ENCODE measurements around the gene HEMGN. TPM values are rescaled to one million over a fixed set of nuclear protein-coding genes. Genes with fewer than 3 reads are reported as not detected.

The HEMGN gene
- total and polyA plus RNA-seq, 4 donors = 0.93 TPM; not detected in 3

DNA sequence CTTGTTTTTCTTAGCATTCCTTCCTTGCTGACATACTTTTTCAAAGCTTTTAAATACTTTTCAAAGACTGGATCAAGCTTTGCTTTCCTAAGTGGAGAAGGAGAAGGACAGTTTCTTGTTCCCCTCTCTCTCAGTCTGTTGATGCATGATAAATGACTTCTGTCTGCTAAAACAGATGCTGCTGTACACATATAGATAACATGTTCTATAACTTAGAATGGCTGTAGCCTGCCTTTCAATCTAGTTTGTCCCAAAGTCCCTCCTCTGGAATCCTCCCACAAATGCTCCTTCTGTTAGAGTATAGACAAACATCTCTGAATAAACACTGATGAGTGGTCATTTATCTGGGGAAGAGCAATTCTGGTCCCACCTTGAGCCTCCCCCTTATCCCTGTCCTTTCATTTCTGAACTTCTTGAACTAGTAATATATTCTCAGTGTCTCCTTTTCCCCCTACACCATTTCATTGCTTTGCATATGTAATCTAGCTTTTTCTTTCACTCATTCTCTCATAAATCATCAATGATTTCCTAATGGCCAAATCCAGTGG, 5.4 kb upstream of the HEMGN start:
- Histone ChIP-seq H3K27ac (ENCODE audit: low read depth in 1 of 2, low read length in 2 of 2) (no peak overlapping the region), H3K27me3 (ENCODE audit: control insufficient read depth in 1 of 2, insufficient read depth in 2 of 2, low read length in 1 of 2) (no peaks in the 10 kb centered on the region), H3K36me3 (ENCODE audit: control insufficient read depth in 1 of 2, insufficient read depth in 2 of 2, low read length in 1 of 2) (no peaks in the 10 kb centered on the region), H3K4me3 (ENCODE audit: low read length in 2 of 2) (no peak overlapping the region), H3K4me1 (ENCODE audit: control insufficient read depth in 1 of 2, insufficient read depth in 2 of 2, low read length in 2 of 2) (no peaks in the 10 kb centered on the region), H3K9me3 (ENCODE audit: control insufficient read depth, low read length) (no peaks in the 10 kb centered on the region)
- intact Hi-C loops (cut with DNase I) = no loop called here
- ATAC-seq (ENCODE audit: low FRiP score) (no peak), DNase-seq (no peak)

DNA sequence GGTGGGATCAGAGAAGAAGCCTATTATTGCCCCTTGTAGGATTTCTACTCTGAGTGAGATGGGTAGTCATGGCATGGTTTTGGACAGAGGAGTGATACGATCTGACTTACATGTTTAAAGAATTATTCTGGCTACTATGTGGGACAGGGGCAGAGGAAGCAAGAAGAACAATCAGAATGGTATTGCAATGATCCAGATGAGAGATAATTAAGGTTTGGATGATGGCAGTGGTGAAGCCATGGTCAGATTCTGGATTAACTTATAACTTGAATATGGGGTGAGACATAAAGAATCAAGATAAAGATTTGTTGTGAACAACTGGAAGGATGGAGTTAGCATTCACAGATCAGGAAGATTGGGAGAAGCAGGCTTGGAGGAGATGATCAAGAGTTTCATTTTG, 3.4 kb upstream of the HEMGN start:
- intact Hi-C loops (cut with DNase I) = no loop called here
- Histone ChIP-seq H3K4me1 (ENCODE audit: control insufficient read depth in 1 of 2, insufficient read depth in 2 of 2, low read length in 2 of 2) (no peaks in the 10 kb centered on the region), H3K4me3 (ENCODE audit: low read length in 2 of 2) (no peak overlapping the region), H3K27ac (ENCODE audit: low read depth in 1 of 2, low read length in 2 of 2) (no peak overlapping the region), H3K27me3 (ENCODE audit: control insufficient read depth in 1 of 2, insufficient read depth in 2 of 2, low read length in 1 of 2) (no peaks in the 10 kb centered on the region), H3K9me3 (ENCODE audit: control insufficient read depth, low read length) (no peaks in the 10 kb centered on the region), H3K36me3 (ENCODE audit: control insufficient read depth in 1 of 2, insufficient read depth in 2 of 2, low read length in 1 of 2) (no peaks in the 10 kb centered on the region)
- 79% methylated on average over 1 of the region's 1 CpG for WGBS, 2 donors
- no peak for DNase-seq
- no peak for ATAC-seq (ENCODE audit: low FRiP score)

DNA sequence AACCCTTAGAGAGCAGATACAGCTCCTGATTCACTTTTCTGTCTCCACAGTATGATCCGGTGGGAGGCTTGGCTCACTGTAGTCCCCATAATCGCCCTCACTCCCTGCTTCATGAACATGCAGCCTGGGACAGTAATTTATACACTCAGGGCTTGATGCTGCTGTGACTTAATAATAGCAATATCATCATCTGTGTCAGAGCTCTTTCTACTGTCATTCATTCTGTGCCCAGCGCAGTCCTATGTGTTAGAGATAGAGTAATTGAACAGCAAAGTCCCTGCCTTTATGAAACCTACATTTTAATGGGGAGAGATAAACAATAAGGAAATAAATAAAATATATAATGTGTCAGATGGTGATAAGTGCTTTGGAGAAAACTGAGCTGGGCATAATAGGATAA, 2.8 kb upstream of the HEMGN start:
- intact Hi-C loops (cut with DNase I) = no loop called here
- H3K27ac ChIP-seq (ENCODE audit: low read depth in 1 of 2, low read length in 2 of 2) = no peak overlapping the region
- no peak for ATAC-seq (ENCODE audit: low FRiP score)
- DNase-seq = no peak
- H3K4me3 ChIP-seq (ENCODE audit: low read length in 2 of 2) = no peak overlapping the region
- H3K36me3 ChIP-seq (ENCODE audit: control insufficient read depth in 1 of 2, insufficient read depth in 2 of 2, low read length in 1 of 2) = no peaks in the 10 kb centered on the region
- no peaks in the 10 kb centered on the region for H3K9me3 ChIP-seq (ENCODE audit: control insufficient read depth, low read length)
- WGBS, 2 donors = 59 to 65% methylated on average over 3 of the region's 3 CpGs
- no peaks in the 10 kb centered on the region for H3K27me3 ChIP-seq (ENCODE audit: control insufficient read depth in 1 of 2, insufficient read depth in 2 of 2, low read length in 1 of 2)
- no peaks in the 10 kb centered on the region for H3K4me1 ChIP-seq (ENCODE audit: control insufficient read depth in 1 of 2, insufficient read depth in 2 of 2, low read length in 2 of 2)

- intact Hi-C loops (cut with DNase I) = no loop called here
- H3K4me1 ChIP-seq (ENCODE audit: control insufficient read depth in 1 of 2, insufficient read depth in 2 of 2, low read length in 2 of 2) = no peaks in the 10 kb centered on the region
Measured at GRCh38 chr9:97940233-97940632, 2.3 kb upstream of the HEMGN start.

DNA sequence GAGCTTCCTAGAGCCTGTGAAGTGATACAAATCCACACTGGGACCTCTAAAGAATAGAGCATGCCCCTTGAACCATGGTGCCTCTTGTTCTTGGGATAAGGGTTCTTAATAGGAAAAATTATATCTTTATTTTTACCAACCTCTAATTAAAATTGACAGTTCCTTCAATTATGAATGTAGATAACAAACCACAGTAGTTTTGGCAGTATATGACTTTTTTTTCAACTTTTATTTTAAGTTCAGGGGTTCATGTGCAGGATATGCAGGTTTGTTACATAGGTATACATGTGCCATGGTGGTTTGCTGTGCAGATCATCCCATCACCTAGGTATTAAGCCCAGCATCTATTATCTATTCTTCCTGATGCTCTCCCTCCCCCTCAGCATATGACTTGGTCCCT, 974 bp downstream of the HEMGN start:
- no peak for DNase-seq
- H3K4me3 ChIP-seq (ENCODE audit: low read length in 2 of 2) = no peak overlapping the region
- H3K27me3 ChIP-seq (ENCODE audit: control insufficient read depth in 1 of 2, insufficient read depth in 2 of 2, low read length in 1 of 2) = no peaks in the 10 kb centered on the region
- intact Hi-C loops (cut with DNase I) = no loop called here
- no peaks in the 10 kb centered on the region for H3K36me3 ChIP-seq (ENCODE audit: control insufficient read depth in 1 of 2, insufficient read depth in 2 of 2, low read length in 1 of 2)
- no peak overlapping the region for H3K27ac ChIP-seq (ENCODE audit: low read depth in 1 of 2, low read length in 2 of 2)
- no peaks in the 10 kb centered on the region for H3K9me3 ChIP-seq (ENCODE audit: control insufficient read depth, low read length)
- ATAC-seq (ENCODE audit: low FRiP score) = no peak
- H3K4me1 ChIP-seq (ENCODE audit: control insufficient read depth in 1 of 2, insufficient read depth in 2 of 2, low read length in 2 of 2) = no peaks in the 10 kb centered on the region

More at GRCh38 chr9:97940233-97940632, 2.3 kb upstream of the HEMGN start:
- Histone ChIP-seq H3K4me3 (ENCODE audit: low read length in 2 of 2) (no peak overlapping the region), H3K27ac (ENCODE audit: low read depth in 1 of 2, low read length in 2 of 2) (no peak overlapping the region), H3K9me3 (ENCODE audit: control insufficient read depth, low read length) (no peaks in the 10 kb centered on the region), H3K27me3 (ENCODE audit: control insufficient read depth in 1 of 2, insufficient read depth in 2 of 2, low read length in 1 of 2) (no peaks in the 10 kb centered on the region), H3K36me3 (ENCODE audit: control insufficient read depth in 1 of 2, insufficient read depth in 2 of 2, low read length in 1 of 2) (no peaks in the 10 kb centered on the region)
- ATAC-seq (ENCODE audit: low FRiP score) (no peak), DNase-seq (no peak)

DNA sequence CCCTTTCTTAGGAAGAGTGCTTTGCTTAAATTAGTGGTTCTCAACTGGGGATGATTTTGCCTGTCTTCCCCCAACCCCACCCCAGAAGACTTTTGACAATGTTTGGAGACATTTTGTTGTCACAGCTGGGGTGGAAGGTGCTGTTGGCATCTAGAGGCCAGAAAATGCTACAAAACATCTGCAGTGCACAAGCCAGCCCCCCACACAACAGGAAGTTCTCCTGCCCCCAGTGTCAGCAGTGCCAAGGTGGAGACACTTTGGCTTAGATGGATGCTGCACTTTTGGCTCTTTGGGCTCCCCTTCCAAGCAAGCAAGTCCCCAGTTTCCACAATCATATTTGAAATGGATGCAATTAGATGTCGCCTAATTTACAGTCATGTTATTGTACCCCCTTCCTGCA, 2.7 kb downstream of the HEMGN start:
- Histone ChIP-seq H3K36me3 (ENCODE audit: control insufficient read depth in 1 of 2, insufficient read depth in 2 of 2, low read length in 1 of 2) (no peaks in the 10 kb centered on the region), H3K27me3 (ENCODE audit: control insufficient read depth in 1 of 2, insufficient read depth in 2 of 2, low read length in 1 of 2) (no peaks in the 10 kb centered on the region), H3K4me1 (ENCODE audit: control insufficient read depth in 1 of 2, insufficient read depth in 2 of 2, low read length in 2 of 2) (no peaks in the 10 kb centered on the region), H3K9me3 (ENCODE audit: control insufficient read depth, low read length) (no peaks in the 10 kb centered on the region), H3K4me3 (ENCODE audit: low read length in 2 of 2) (no peak overlapping the region), H3K27ac (ENCODE audit: low read depth in 1 of 2, low read length in 2 of 2) (no peak overlapping the region)
- 74% methylated on average over 1 of the region's 1 CpG for WGBS, 2 donors
- intact Hi-C loops (cut with DNase I) = no loop called here
- no peak for ATAC-seq (ENCODE audit: low FRiP score)
- DNase-seq = no peak

- Histone ChIP-seq H3K36me3 (ENCODE audit: control insufficient read depth in 1 of 2, insufficient read depth in 2 of 2, low read length in 1 of 2) (no peaks in the 10 kb centered on the region), H3K4me3 (ENCODE audit: low read length in 2 of 2) (no peak overlapping the region), H3K27ac (ENCODE audit: low read depth in 1 of 2, low read length in 2 of 2) (no peak overlapping the region), H3K4me1 (ENCODE audit: control insufficient read depth in 1 of 2, insufficient read depth in 2 of 2, low read length in 2 of 2) (no peaks in the 10 kb centered on the region), H3K9me3 (ENCODE audit: control insufficient read depth, low read length) (no peaks in the 10 kb centered on the region), H3K27me3 (ENCODE audit: control insufficient read depth in 1 of 2, insufficient read depth in 2 of 2, low read length in 1 of 2) (no peaks in the 10 kb centered on the region)
- 22 to 33% methylated on average over 6 of the region's 6 CpGs for WGBS, 2 donors
- intact Hi-C loops (cut with DNase I) = no loop called here
- DNase-seq = no peak
- ATAC-seq (ENCODE audit: low FRiP score) = no peak
Measured at GRCh38 chr9:97934321-97935115, 3.5 kb downstream of the HEMGN start.

DNA sequence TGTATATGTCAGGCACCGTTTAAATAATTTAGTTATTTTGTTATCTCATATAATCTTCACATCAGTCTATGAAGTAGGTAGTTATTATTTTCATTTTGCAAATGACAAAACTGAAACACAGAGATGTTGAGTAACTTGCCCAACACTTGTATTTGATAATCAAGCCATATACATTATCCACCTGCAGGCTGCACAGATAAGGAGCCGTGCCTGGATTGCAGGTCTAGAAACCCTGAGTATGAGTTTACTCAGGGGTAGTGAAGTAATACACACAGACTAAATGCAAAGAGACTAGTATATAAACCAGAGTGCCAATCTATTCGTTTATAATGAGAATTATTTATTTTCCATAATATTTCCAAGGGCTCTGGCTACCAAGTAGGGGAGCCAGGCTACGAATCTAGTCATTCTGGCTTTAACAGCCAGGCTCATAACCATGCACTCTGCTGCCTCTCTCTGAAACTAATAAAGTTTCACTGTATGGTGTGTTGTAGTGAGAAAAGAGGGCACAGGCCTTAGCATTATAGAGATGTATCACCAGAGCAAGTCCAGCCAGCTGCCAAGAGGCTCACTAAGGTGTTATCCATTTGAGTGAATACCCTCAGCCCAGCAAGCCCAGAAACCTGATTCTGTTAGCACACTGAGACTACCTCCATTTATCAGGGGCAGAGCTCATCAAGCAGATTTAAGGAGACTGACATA, 4.5 kb downstream of the HEMGN start:
- WGBS, 2 donors = 62 to 69% methylated on average over 4 of the region's 4 CpGs
- intact Hi-C loops (cut with DNase I) = no loop called here
- no peak for ATAC-seq (ENCODE audit: low FRiP score)
- Histone ChIP-seq H3K27me3 (ENCODE audit: control insufficient read depth in 1 of 2, insufficient read depth in 2 of 2, low read length in 1 of 2) (no peaks in the 10 kb centered on the region), H3K4me3 (ENCODE audit: low read length in 2 of 2) (no peak overlapping the region), H3K9me3 (ENCODE audit: control insufficient read depth, low read length) (no peaks in the 10 kb centered on the region), H3K27ac (ENCODE audit: low read depth in 1 of 2, low read length in 2 of 2) (no peak overlapping the region), H3K36me3 (ENCODE audit: control insufficient read depth in 1 of 2, insufficient read depth in 2 of 2, low read length in 1 of 2) (no peaks in the 10 kb centered on the region), H3K4me1 (ENCODE audit: control insufficient read depth in 1 of 2, insufficient read depth in 2 of 2, low read length in 2 of 2) (no peaks in the 10 kb centered on the region)
- DNase-seq = no peak

- Histone ChIP-seq H3K36me3 (ENCODE audit: control insufficient read depth in 1 of 2, insufficient read depth in 2 of 2, low read length in 1 of 2) (no peaks in the 10 kb centered on the region), H3K9me3 (ENCODE audit: control insufficient read depth, low read length) (no peaks in the 10 kb centered on the region), H3K27ac (ENCODE audit: low read depth in 1 of 2, low read length in 2 of 2) (no peak overlapping the region), H3K27me3 (ENCODE audit: control insufficient read depth in 1 of 2, insufficient read depth in 2 of 2, low read length in 1 of 2) (no peaks in the 10 kb centered on the region), H3K4me3 (ENCODE audit: low read length in 2 of 2) (no peak overlapping the region), H3K4me1 (ENCODE audit: control insufficient read depth in 1 of 2, insufficient read depth in 2 of 2, low read length in 2 of 2) (no peaks in the 10 kb centered on the region)
- DNase-seq (no peak), ATAC-seq (ENCODE audit: low FRiP score) (no peak)
- intact Hi-C loops (cut with DNase I) = no loop called here
- 35 to 40% methylated on average over 3 of the region's 3 CpGs for WGBS, 2 donors
Measured at GRCh38 chr9:97930972-97931371, 7.0 kb downstream of the HEMGN start.
